HUDEP-2 (cell line): Measurements from ENCODE around the gene FEM1C.

ENCODE experiments used
- DNase-seq, 76 experiments: peaks; one replicate each; lab custom pipeline; 2025; ENCODE audit not compliant: unreplicated experiment in 76 of 76; lab: John Stamatoyannopoulos, UW

FEM1C gene

GRCh38 chr5:115524199-115524847, 20.3 kb downstream of the FEM1C start:
- no peak for DNase-seq

- no peak for DNase-seq
Observed at GRCh38 chr5:115522832-115523403, 21.7 kb downstream of the FEM1C start.

GRCh38 chr5:115520191-115520590, 24.4 kb downstream of the FEM1C start:
- DNase-seq, result no peak

- DNase-seq, result no peak
Observed at GRCh38 chr5:115516372-115516771, 28.2 kb downstream of the FEM1C start.

- DNase-seq, result no peak
Observed at GRCh38 chr5:115514220-115514619, 30.4 kb downstream of the FEM1C start.

GRCh38 chr5:115511632-115512031, 32.9 kb downstream of the FEM1C start:
- DNase-seq, result no peak

- no peak for DNase-seq
Observed at GRCh38 chr5:115510145-115510645, 34.4 kb downstream of the FEM1C start.

- no peak for DNase-seq
Observed at GRCh38 chr5:115509547-115509946, 35.0 kb downstream of the FEM1C start.

GRCh38 chr5:115507681-115508080, 36.9 kb downstream of the FEM1C start:
- DNase-seq, result no peak

- no peak for DNase-seq
Observed at GRCh38 chr5:115503420-115503819, 41.2 kb downstream of the FEM1C start.

GRCh38 chr5:115501464-115502210, 42.9 kb downstream of the FEM1C start:
- no peak for DNase-seq

GRCh38 chr5:115500225-115500624, 44.4 kb downstream of the FEM1C start:
- DNase-seq, result no peak

- DNase-seq, result peak in 72 of 76 experiments; percentile 9 to 85 (median 61)
Observed at GRCh38 chr5:115496936-115497576, 47.5 kb downstream of the FEM1C start.

GRCh38 chr5:115494570-115495289, 49.8 kb downstream of the FEM1C start:
- DNase-seq, result no peak

GRCh38 chr5:115490596-115490995, 54.0 kb downstream of the FEM1C start:
- no peak for DNase-seq

- DNase-seq, result no peak
Observed at GRCh38 chr5:115489733-115490132, 54.8 kb downstream of the FEM1C start.

GRCh38 chr5:115487756-115488155, 56.8 kb downstream of the FEM1C start:
- no peak for DNase-seq

- no peak for DNase-seq
Observed at GRCh38 chr5:115487168-115487567, 57.4 kb downstream of the FEM1C start.

- DNase-seq, result no peak
Observed at GRCh38 chr5:115486728-115487127, 57.8 kb downstream of the FEM1C start.

- DNase-seq, result no peak
Observed at GRCh38 chr5:115484368-115484767, 60.2 kb downstream of the FEM1C start.

GRCh38 chr5:115480900-115481299, 63.7 kb downstream of the FEM1C start:
- DNase-seq, result no peak
